Fibroblast of mammary gland (primary cell): ENCODE results near the gene IGIP.
A peak's percentile ranks its signal among the peaks of the same experiment; 100 is the strongest.

Source experiments
- DNase-seq: peaks from one replicate; pipeline ENCODE4 v3.0.0-alpha.2; 2010; ENCODE audit warnings: low read depth
- H3K4me3 ChIP-seq: 2 replicates; pipeline ENCODE4 v1.5.1; 2011; ENCODE audit warnings: low read depth, mild to moderate bottlenecking, low read length, moderate library complexity; ENCODE audit not compliant: control insufficient read depth
- TF ChIP-seq, protein P1 (sequence below): conservative IDR thresholded peaks from 2 replicates; pipeline ENCODE4 v1.5.1; 2011; ENCODE audit warnings: low read depth, low read length, inconsistent platforms; ENCODE audit not compliant: control insufficient read depth, insufficient read depth

Gene IGIP

DNA sequence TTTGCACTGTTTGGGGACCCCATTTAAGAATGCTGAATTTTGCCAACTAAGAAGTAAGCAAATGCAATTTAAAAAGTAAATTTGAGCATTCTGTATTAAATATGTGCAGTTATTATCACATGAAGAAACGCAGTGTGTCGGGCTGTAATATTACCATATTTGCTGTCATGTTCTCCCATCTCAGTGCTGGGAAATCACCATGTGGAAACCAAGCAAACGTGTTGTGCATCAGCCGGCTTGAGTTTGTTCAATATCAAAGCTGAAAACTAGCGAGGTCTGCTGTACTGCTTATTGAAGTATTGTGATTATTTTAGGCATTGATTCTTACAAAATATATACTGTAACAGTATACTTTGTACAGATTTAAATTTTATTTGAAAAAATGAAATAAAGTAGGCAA lies 2.6 kb downstream of the IGIP start:
- DNase-seq: no peak
- TF ChIP-seq, protein P1, sequence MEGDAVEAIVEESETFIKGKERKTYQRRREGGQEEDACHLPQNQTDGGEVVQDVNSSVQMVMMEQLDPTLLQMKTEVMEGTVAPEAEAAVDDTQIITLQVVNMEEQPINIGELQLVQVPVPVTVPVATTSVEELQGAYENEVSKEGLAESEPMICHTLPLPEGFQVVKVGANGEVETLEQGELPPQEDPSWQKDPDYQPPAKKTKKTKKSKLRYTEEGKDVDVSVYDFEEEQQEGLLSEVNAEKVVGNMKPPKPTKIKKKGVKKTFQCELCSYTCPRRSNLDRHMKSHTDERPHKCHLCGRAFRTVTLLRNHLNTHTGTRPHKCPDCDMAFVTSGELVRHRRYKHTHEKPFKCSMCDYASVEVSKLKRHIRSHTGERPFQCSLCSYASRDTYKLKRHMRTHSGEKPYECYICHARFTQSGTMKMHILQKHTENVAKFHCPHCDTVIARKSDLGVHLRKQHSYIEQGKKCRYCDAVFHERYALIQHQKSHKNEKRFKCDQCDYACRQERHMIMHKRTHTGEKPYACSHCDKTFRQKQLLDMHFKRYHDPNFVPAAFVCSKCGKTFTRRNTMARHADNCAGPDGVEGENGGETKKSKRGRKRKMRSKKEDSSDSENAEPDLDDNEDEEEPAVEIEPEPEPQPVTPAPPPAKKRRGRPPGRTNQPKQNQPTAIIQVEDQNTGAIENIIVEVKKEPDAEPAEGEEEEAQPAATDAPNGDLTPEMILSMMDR: no peak
- H3K4me3 ChIP-seq: no peak overlapping the region

GRCh38 chr5:140130949-140131733 lies 5.4 kb downstream of the IGIP start:
- no peak for DNase-seq
- TF ChIP-seq, protein P1: no peak
- no peak overlapping the region for H3K4me3 ChIP-seq

DNA sequence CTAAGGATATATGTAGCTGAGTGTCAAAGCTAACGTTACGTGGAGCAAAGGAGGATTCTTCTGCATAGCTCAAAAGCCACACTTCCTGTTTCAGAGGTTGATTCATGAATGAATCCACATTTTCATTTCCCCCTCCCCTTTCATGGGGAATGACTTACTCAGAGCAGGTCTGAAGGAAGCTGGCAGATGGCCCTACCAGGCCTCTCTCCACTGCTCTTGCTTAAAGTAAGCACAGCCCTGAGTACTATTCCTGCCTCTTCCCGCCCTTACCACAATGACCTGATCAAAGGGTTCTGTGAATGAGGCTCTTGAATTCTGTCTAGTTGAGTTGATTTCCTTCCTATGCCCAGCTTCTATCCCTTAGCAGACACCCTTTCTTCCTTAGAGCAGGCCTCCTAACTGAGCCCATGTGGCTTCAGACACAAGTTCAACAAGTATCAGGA lies 6.3 kb downstream of the IGIP start:
- peak; percentile 96 for DNase-seq
- H3K4me3 ChIP-seq: no peak overlapping the region
- TF ChIP-seq, protein P1: no peak

DNA sequence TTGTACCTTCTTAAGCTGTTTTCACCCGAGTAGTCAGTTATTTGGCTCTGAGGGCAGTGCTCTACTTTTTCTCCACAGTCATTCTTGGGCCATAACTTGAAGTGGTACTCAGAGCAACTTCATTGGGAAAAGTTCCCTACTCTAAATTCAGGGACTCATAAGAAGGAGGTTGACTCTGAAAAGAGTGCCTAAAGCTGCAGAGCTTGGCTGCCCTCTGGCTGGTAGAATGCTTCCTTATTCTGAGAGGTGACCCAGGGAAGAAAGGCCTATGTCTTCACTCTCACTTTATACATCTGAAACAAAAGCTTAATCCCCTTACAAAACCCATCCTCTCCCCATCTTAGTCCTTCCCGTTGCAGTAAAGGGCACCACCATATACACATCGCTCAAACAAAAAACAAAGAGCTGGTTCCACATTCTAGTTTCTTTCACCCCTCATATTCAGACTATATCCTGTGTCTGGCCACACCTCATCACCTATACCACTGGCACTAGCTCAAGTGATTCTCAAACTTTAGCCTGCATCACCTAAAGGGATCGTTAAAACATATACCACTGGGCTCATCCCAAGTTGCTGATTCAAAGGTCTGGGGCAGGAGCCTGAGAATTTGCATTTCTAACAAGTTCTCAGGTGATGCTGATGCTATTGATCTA lies 7.9 kb downstream of the IGIP start:
- DNase-seq: no peak
- no peak overlapping the region for H3K4me3 ChIP-seq
- TF ChIP-seq, protein P1: no peak

DNA sequence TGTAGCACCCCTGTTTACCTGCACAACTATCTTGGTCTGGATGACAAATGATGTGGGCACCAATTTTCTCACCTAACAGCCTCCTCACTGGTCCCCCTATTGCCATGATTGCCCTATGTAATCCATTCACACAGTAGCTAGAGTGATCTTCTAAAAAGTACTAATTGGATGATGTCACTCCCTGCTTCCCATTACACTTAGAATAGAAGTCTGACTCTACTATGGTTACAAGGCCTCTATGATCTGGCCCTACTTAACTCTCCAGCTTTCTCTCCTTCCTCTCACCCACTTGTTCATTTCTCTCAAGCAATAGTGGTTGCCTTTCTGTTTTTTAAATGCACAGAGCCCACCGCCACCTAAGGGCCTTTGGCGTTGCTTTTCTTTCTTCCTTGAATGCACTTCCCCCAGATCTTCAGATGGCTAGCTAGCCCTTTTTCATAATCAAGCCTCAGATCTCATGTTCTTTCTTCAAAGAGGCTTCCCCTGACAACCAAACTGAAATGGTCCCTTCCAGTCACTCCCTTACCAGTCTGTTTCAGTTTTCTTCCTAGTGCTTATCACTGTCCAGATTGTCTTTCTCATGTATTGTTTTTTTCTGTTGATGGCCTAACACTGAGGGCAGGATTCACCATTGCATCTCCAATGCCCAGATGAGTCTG lies 8.7 kb downstream of the IGIP start:
- TF ChIP-seq, protein P1: no peak
- H3K4me3 ChIP-seq: no peak overlapping the region
- DNase-seq: no peak

GRCh38 chr5:140135127-140135526 lies 9.4 kb downstream of the IGIP start:
- DNase-seq: no peak
- TF ChIP-seq, protein P1: no peak
- no peak overlapping the region for H3K4me3 ChIP-seq
